DND-41 (cell line): ENCODE measurements around the gene S100A1.
"Not testable (repeated sequence)": the region's sequence is repeated elsewhere in the genome, so short reads cannot be mapped to it uniquely, and the experiment has no call there.

Experiments
- ATAC-seq: fragments of 200-7000 bp; cut with Tn5 transposase; 3 replicates; pipeline ENCODE4 v1.9.1; 2021; ENCODE audit warnings: low read depth; ENCODE audit not compliant: insufficient read depth
- DNase-seq: peaks from one replicate; pipeline ENCODE4 v3.0.0-alpha.2; 2020
- H2AFZ ChIP-seq: 2 replicates; pipeline ENCODE4 v1.6.0; 2012; ENCODE audit warnings: low read depth, low read length
- H3K27ac ChIP-seq: 2 replicates; pipeline ENCODE4 v1.5.1; 2012; ENCODE audit warnings: low read length, inconsistent platforms
- H3K27me3 ChIP-seq: fragments of 200-600 bp; sonication (generic); 2 replicates; pipeline ENCODE4 v1.6.0; 2012; ENCODE audit warnings: low read length, mild to moderate bottlenecking, inconsistent platforms; ENCODE audit not compliant: insufficient read depth, poor library complexity
- H3K36me3 ChIP-seq: 2 replicates; pipeline ENCODE4 v1.5.1; 2012; ENCODE audit warnings: low read length, inconsistent platforms; ENCODE audit not compliant: insufficient read depth
- H3K4me1 ChIP-seq: 2 replicates; pipeline ENCODE4 v1.5.1; 2012; ENCODE audit warnings: mild to moderate bottlenecking, low read length; ENCODE audit not compliant: insufficient read depth
- H3K4me2 ChIP-seq: 2 replicates; pipeline ENCODE4 v1.6.0; 2012; ENCODE audit warnings: mild to moderate bottlenecking, moderate library complexity, low read length, inconsistent platforms; ENCODE audit not compliant: insufficient read depth
- H3K4me3 ChIP-seq, 2 experiments: fragments of 200-600 bp in 1 of 2; shearing (Covaris generic) in 1 of 2; 2 replicates each; pipeline ENCODE4 v1.5.1; 2012 to 2016; ENCODE audit warnings: inconsistent platforms in 2 of 2, low read length in 2 of 2, mild to moderate bottlenecking in 2 of 2, low read depth in 1 of 2, moderate library complexity in 1 of 2
- H3K79me2 ChIP-seq: 2 replicates; pipeline ENCODE4 v1.6.0; 2012; ENCODE audit warnings: low read length, inconsistent platforms; ENCODE audit not compliant: insufficient read depth
- H3K9ac ChIP-seq: 2 replicates; pipeline ENCODE4 v1.6.0; 2012; ENCODE audit warnings: low read depth, mild to moderate bottlenecking, inconsistent platforms, low read length, moderate library complexity
- H3K9me3 ChIP-seq: 2 replicates; pipeline ENCODE4 v1.5.1; 2012; ENCODE audit warnings: low read length, moderate library complexity, mild to moderate bottlenecking, inconsistent platforms; ENCODE audit not compliant: insufficient read depth, severe bottlenecking
- H4K20me1 ChIP-seq: 2 replicates; pipeline ENCODE4 v1.6.0; 2012; ENCODE audit warnings: low read length; ENCODE audit not compliant: insufficient read depth
- CTCF ChIP-seq: IDR thresholded peaks from 2 replicates; pipeline ENCODE4 v1.5.1; 2012; ENCODE audit warnings: borderline replicate concordance, low read length, moderate library complexity, mild to moderate bottlenecking; ENCODE audit not compliant: poor library complexity, severe bottlenecking; ENCODE audit errors: extremely low read depth
- EZH2 ChIP-seq: IDR thresholded peaks from 3 replicates; pipeline ENCODE4 v1.6.1; 2012; ENCODE audit warnings: borderline replicate concordance, low read depth, mild to moderate bottlenecking, moderate library complexity, low read length, inconsistent platforms; ENCODE audit not compliant: severe bottlenecking

Gene S100A1

GRCh38 chr1:153662269-153662668, 34.0 kb downstream of the S100A1 start:
- no peak overlapping the region for H3K4me3 ChIP-seq
- H3K27me3 ChIP-seq, result no peaks in the 10 kb centered on the region
- DNase-seq (no peak), ATAC-seq (no peak)
- no peaks in the 10 kb centered on the region for H3K9me3 ChIP-seq
- peaks cover 14% of the 10 kb centered on the region; the same call in 1 of the 2 replicates for H4K20me1 ChIP-seq
- TF ChIP-seq EZH2, result no peak
- TF ChIP-seq CTCF, result no peak
- H3K36me3 ChIP-seq, result peaks cover 71% of the 10 kb centered on the region
- H3K79me2 ChIP-seq, result peaks cover 41% of the 10 kb centered on the region
- no peak overlapping the region for H3K4me2 ChIP-seq
- H3K27ac ChIP-seq, result no peak overlapping the region
- H3K9ac ChIP-seq, result no peak overlapping the region
- H3K4me1 ChIP-seq, result peaks cover 29% of the 10 kb centered on the region
- no peak overlapping the region for H2AFZ ChIP-seq

- Histone ChIP-seq H3K9ac (no peak overlapping the region), H4K20me1 (peaks cover 20% of the 10 kb centered on the region; the same call in 1 of the 2 replicates), H3K4me1 (peaks cover 31% of the 10 kb centered on the region), H3K9me3 (no peaks in the 10 kb centered on the region), H3K36me3 (peaks cover 81% of the 10 kb centered on the region), H3K4me3 (no peak overlapping the region), H3K4me2 (no peak overlapping the region), H3K27ac (no peak overlapping the region), H2AFZ (no peak overlapping the region), H3K79me2 (peaks cover 51% of the 10 kb centered on the region), H3K27me3 (no peaks in the 10 kb centered on the region)
- ATAC-seq (no peak), DNase-seq (no peak)
- TF ChIP-seq CTCF (no peak), EZH2 (no peak)
These were observed 35.0 kb downstream of the S100A1 start for GRCh38 chr1:153663211-153663610.

- Histone ChIP-seq H2AFZ (no peak overlapping the region), H3K4me3 (no peak overlapping the region), H3K4me1 (peaks cover 33% of the 10 kb centered on the region), H4K20me1 (peaks cover 25% of the 10 kb centered on the region; the same call in 1 of the 2 replicates), H3K9ac (no peak overlapping the region), H3K9me3 (no peaks in the 10 kb centered on the region), H3K27ac (no peak overlapping the region), H3K36me3 (peaks cover 80% of the 10 kb centered on the region), H3K27me3 (no peaks in the 10 kb centered on the region), H3K79me2 (peaks cover 61% of the 10 kb centered on the region), H3K4me2 (peak overlapping the region; percentile 94; the same call in 1 of the 2 replicates)
- TF ChIP-seq CTCF, result no peak
- no peak for TF ChIP-seq EZH2
- ATAC-seq, result no peak
- no peak for DNase-seq
These were observed 39.2 kb downstream of the S100A1 start for GRCh38 chr1:153667439-153667838.

GRCh38 chr1:153668672-153669071, 40.4 kb downstream of the S100A1 start:
- Histone ChIP-seq H3K36me3 (peaks cover 68% of the 10 kb centered on the region), H3K79me2 (peaks cover 61% of the 10 kb centered on the region), H4K20me1 (peaks cover 24% of the 10 kb centered on the region; the same call in 1 of the 2 replicates), H3K9ac (peak overlapping the region; percentile 28; the same call in 1 of the 2 replicates), H3K4me1 (peaks cover 35% of the 10 kb centered on the region), H3K4me2 (peak overlapping the region; percentile 94), H3K4me3 (peak overlapping the region in 1 of 2 experiments; percentile 75; a peak in 1 of 4 replicates)
- ATAC-seq, H3K27ac ChIP-seq, H3K9me3 ChIP-seq, H2AFZ ChIP-seq, H3K27me3 ChIP-seq, DNase-seq: not testable (repeated sequence)
